H9 (cell line): ENCODE measurements around the gene NHS. TPM values are rescaled to one million over a fixed set of nuclear protein-coding genes. Genes with fewer than 3 reads are reported as not detected.

ENCODE experiments used
- DNase-seq: peaks from one replicate; pipeline ENCODE4 v3.0.0-alpha.2; 2017
- H2AFZ ChIP-seq: one replicate; pipeline ENCODE4 v1.6.1; 2013; ENCODE audit warnings: mild to moderate bottlenecking, low read length, control low read depth, moderate library complexity
- H2AK5ac ChIP-seq: 2 replicates; pipeline ENCODE4 v1.6.1; 2013; ENCODE audit warnings: low read length, control low read depth, mixed read lengths; ENCODE audit not compliant: insufficient read length
- H2BK120ac ChIP-seq: one replicate; pipeline ENCODE4 v1.6.1; 2013; ENCODE audit warnings: low read depth, mild to moderate bottlenecking, low read length, control low read depth, inconsistent platforms; ENCODE audit not compliant: poor library complexity, severe bottlenecking
- H2BK12ac ChIP-seq: 2 replicates; pipeline ENCODE4 v1.6.1; 2013; ENCODE audit warnings: low read length, control low read depth, mixed read lengths, low read depth; ENCODE audit not compliant: insufficient read length
- H2BK15ac ChIP-seq: 2 replicates; pipeline ENCODE4 v1.6.1; 2013; ENCODE audit warnings: low read depth, low read length, control low read depth
- H2BK20ac ChIP-seq: one replicate; pipeline ENCODE4 v1.6.1; 2013; ENCODE audit warnings: low read depth, mild to moderate bottlenecking, low read length, control low read depth, inconsistent platforms; ENCODE audit not compliant: poor library complexity, severe bottlenecking
- H2BK5ac ChIP-seq: 2 replicates; pipeline ENCODE4 v1.6.1; 2013; ENCODE audit warnings: low read length, control low read depth, mixed read lengths; ENCODE audit not compliant: insufficient read length
- H3K14ac ChIP-seq: 2 replicates; pipeline ENCODE4 v1.6.1; 2013; ENCODE audit warnings: low read length, control low read depth; ENCODE audit not compliant: insufficient read depth
- H3K18ac ChIP-seq: 2 replicates; pipeline ENCODE4 v1.6.1; 2013; ENCODE audit warnings: low read depth, mild to moderate bottlenecking, mixed read lengths, low read length, control low read depth; ENCODE audit not compliant: insufficient read length
- H3K23ac ChIP-seq: 2 replicates; pipeline ENCODE4 v1.6.1; 2013; ENCODE audit warnings: low read length, control low read depth, mixed read lengths, low read depth; ENCODE audit not compliant: insufficient read length
- H3K23me2 ChIP-seq: 2 replicates; pipeline ENCODE4 v1.6.1; 2013; ENCODE audit warnings: low read depth, mild to moderate bottlenecking, mixed read lengths, low read length, control low read depth; ENCODE audit not compliant: insufficient read length, poor library complexity, severe bottlenecking
- H3K27ac ChIP-seq: 2 replicates; pipeline ENCODE4 v1.5.1; 2013; ENCODE audit warnings: low read length, control low read depth, mixed read lengths, low read depth; ENCODE audit not compliant: insufficient read length
- H3K27me3 ChIP-seq: 2 replicates; pipeline ENCODE4 v1.6.1; 2013; ENCODE audit warnings: low read length, control low read depth, inconsistent platforms; ENCODE audit not compliant: insufficient read depth
- H3K4ac ChIP-seq: 2 replicates; pipeline ENCODE4 v1.6.1; 2013; ENCODE audit warnings: low read depth, mild to moderate bottlenecking, control low read depth, inconsistent platforms, low read length, moderate library complexity
- H3K4me1 ChIP-seq: 2 replicates; pipeline ENCODE4 v1.6.1; 2013; ENCODE audit warnings: low read length, control low read depth, inconsistent platforms; ENCODE audit not compliant: insufficient read depth
- H3K4me2 ChIP-seq: 2 replicates; pipeline ENCODE4 v1.6.1; 2013; ENCODE audit warnings: low read length, control low read depth, mixed read lengths; ENCODE audit not compliant: insufficient read length, insufficient read depth
- H3K56ac ChIP-seq: 2 replicates; pipeline ENCODE4 v1.6.1; 2013; ENCODE audit warnings: low read depth, mild to moderate bottlenecking, mixed read lengths, low read length, control low read depth; ENCODE audit not compliant: insufficient read length
- H3K79me1 ChIP-seq: 2 replicates; pipeline ENCODE4 v1.6.1; 2013; ENCODE audit warnings: low read depth, mild to moderate bottlenecking, moderate library complexity, low read length, control low read depth, inconsistent platforms; ENCODE audit not compliant: insufficient read depth, poor library complexity, severe bottlenecking
- H3K79me2 ChIP-seq: 2 replicates; pipeline ENCODE4 v1.6.1; 2013; ENCODE audit warnings: low read length, control low read depth, inconsistent platforms; ENCODE audit not compliant: insufficient read depth
- H3K9ac ChIP-seq: 2 replicates; pipeline ENCODE4 v1.6.1; 2013; ENCODE audit warnings: low read length, control low read depth, mixed read lengths; ENCODE audit not compliant: insufficient read length; ENCODE audit errors: extremely low read depth
- H3K9me3 ChIP-seq: one replicate; pipeline ENCODE4 v1.6.1; 2013; ENCODE audit warnings: low read depth, low read length, inconsistent platforms; ENCODE audit not compliant: control insufficient read depth
- H3T11ph ChIP-seq: one replicate; pipeline ENCODE4 v1.6.1; 2013; ENCODE audit warnings: mild to moderate bottlenecking, low read length, control low read depth, inconsistent platforms
- H4K20me1 ChIP-seq: one replicate; pipeline ENCODE4 v1.6.1; 2013; ENCODE audit not compliant: control insufficient read depth, insufficient read length, insufficient read depth
- H4K5ac ChIP-seq: 2 replicates; pipeline ENCODE4 v1.6.1; 2013; ENCODE audit warnings: low read depth, mild to moderate bottlenecking, mixed read lengths, low read length, control low read depth; ENCODE audit not compliant: insufficient read length
- H4K8ac ChIP-seq: replicated peaks from 2 replicates; pipeline ENCODE4 v1.6.1; 2013; ENCODE audit warnings: low read length, control low read depth, mixed read lengths, low read depth; ENCODE audit not compliant: insufficient read length
- H4K91ac ChIP-seq: 2 replicates; pipeline ENCODE4 v1.6.1; 2013; ENCODE audit warnings: low read depth, mild to moderate bottlenecking, moderate library complexity, mixed read lengths, low read length, control low read depth; ENCODE audit not compliant: insufficient read length
- H3K27ac Mint-ChIP-seq, 3 experiments: 2 replicates in 2 of 3; 3 replicates in 1 of 3; pipeline ENCODE4 v1.8.0; 2020 to 2021; ENCODE audit warnings: mixed read lengths in 3 of 3, mild to moderate bottlenecking in 1 of 3, moderate library complexity in 1 of 3
- H3K27me3 Mint-ChIP-seq: 2 replicates; pipeline ENCODE4 v1.8.0; 2021; ENCODE audit warnings: low read depth, mild to moderate bottlenecking, moderate library complexity, mixed read lengths
- H3K36me3 Mint-ChIP-seq, 3 experiments: 2 replicates in 2 of 3; 3 replicates in 1 of 3; pipeline ENCODE4 v1.8.0; 2020 to 2021; ENCODE audit warnings: low read depth in 3 of 3, mixed read lengths in 3 of 3; ENCODE audit not compliant: insufficient read depth in 1 of 3
- H3K4me1 Mint-ChIP-seq, 2 experiments: 2 replicates each; pipeline ENCODE4 v1.8.0; 2020; ENCODE audit warnings: mixed read lengths in 2 of 2
- H3K4me3 Mint-ChIP-seq, 2 experiments: 2 replicates in 1 of 2; 3 replicates in 1 of 2; pipeline ENCODE4 v1.8.0; 2020 to 2021; ENCODE audit warnings: mild to moderate bottlenecking in 2 of 2, mixed read lengths in 2 of 2, moderate library complexity in 1 of 2
- H3K9me3 Mint-ChIP-seq, 2 experiments: 2 replicates in 1 of 2; 3 replicates in 1 of 2; pipeline ENCODE4 v1.8.0; 2020; ENCODE audit warnings: mild to moderate bottlenecking in 2 of 2, mixed read lengths in 2 of 2, moderate library complexity in 1 of 2
- WGBS: extraction: QIAGEN DNeasy Blood & Tissue Kit; methylation state at CpG from one replicate; pipeline ENCODE4 v1.1.7; 2013; ENCODE audit warnings: missing lambda C conversion rate, low lambda C conversion rate, mixed read lengths; ENCODE audit not compliant: insufficient read length; ENCODE audit errors: extremely low coverage; 5-methylcytosine and 5-hydroxymethylcytosine counted together
- total RNA-seq: library from RNA; stranded (reverse); gene quantifications from 2 replicates; pipeline ENCODE4 v1.2.1, GENCODE V29; 2021
- TF ChIP-seq, protein P1 (sequence below): fragments of 200-600 bp; sonication (generic); conservative IDR thresholded peaks from 3 replicates; pipeline ENCODE4 v1.8.0; 2021; ENCODE audit warnings: antibody characterized with exemption, mild to moderate bottlenecking

Gene NHS
- total RNA-seq, 1 experiment from 2014 or later = 8.7 TPM

- Histone ChIP-seq H4K20me1 (no peaks in the 10 kb centered on the region), H3K4ac (no peak overlapping the region), H3K23ac (no peak overlapping the region), H4K5ac (no peak overlapping the region), H3K4me1 (peaks cover 8% of the 10 kb centered on the region; the same call in 1 of the 2 replicates), H2BK120ac (no peak overlapping the region), H2AK5ac (no peak overlapping the region), H4K91ac (no peak overlapping the region), H3K79me1 (no peaks in the 10 kb centered on the region), H2BK20ac (no peak overlapping the region), H3K18ac (no peak overlapping the region), H2BK5ac (no peak overlapping the region), H3K9me3 (no peaks in the 10 kb centered on the region), H3K14ac (no peak overlapping the region), H3K4me2 (peak overlapping the region; percentile 6), H2BK12ac (no peak overlapping the region), H3K27me3 (peaks cover 3% of the 10 kb centered on the region; the same call in 1 of the 2 replicates), H3K27ac (no peak overlapping the region), H2BK15ac (no peak overlapping the region), H4K8ac (no peak overlapping the region), H3K79me2 (no peaks in the 10 kb centered on the region), H3K56ac (no peak overlapping the region), H3K23me2 (no peaks in the 10 kb centered on the region), H3K9ac (no peak overlapping the region), H2AFZ (no peak overlapping the region), H3T11ph (no peak overlapping the region)
- Mint-ChIP-seq H3K27me3 (peaks cover 27% of the 10 kb centered on the region), H3K4me3 (peak overlapping the region in 1 of 2 experiments; percentile 6; a peak in 1 of 5 replicates), H3K27ac (peak overlapping the region in 2 of 3 experiments; percentile 1 to 92; a peak in 3 of 7 replicates), H3K36me3 (peaks cover 0 to 5% (median 0%) of the 10 kb centered on the region in 3 experiments; a peak in 2 of 7 replicates), H3K9me3 (peaks cover 0 to 3% of the 10 kb centered on the region in 2 experiments; a peak in 3 of 5 replicates), H3K4me1 (peaks cover 44 to 50% of the 10 kb centered on the region in 2 experiments)
- TF ChIP-seq, protein P1, sequence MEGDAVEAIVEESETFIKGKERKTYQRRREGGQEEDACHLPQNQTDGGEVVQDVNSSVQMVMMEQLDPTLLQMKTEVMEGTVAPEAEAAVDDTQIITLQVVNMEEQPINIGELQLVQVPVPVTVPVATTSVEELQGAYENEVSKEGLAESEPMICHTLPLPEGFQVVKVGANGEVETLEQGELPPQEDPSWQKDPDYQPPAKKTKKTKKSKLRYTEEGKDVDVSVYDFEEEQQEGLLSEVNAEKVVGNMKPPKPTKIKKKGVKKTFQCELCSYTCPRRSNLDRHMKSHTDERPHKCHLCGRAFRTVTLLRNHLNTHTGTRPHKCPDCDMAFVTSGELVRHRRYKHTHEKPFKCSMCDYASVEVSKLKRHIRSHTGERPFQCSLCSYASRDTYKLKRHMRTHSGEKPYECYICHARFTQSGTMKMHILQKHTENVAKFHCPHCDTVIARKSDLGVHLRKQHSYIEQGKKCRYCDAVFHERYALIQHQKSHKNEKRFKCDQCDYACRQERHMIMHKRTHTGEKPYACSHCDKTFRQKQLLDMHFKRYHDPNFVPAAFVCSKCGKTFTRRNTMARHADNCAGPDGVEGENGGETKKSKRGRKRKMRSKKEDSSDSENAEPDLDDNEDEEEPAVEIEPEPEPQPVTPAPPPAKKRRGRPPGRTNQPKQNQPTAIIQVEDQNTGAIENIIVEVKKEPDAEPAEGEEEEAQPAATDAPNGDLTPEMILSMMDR = no peak
- DNase-seq = no peak
- WGBS = no CpG with 5 or more reads among the region's 6 CpGs
Measured at GRCh38 chrX:17601441-17602200, 226.6 kb downstream of the NHS start.
